Smooth muscle cell (in vitro differentiated cells): ENCODE measurements around the gene CATSPERB. TPM values are rescaled to one million over a fixed set of nuclear protein-coding genes. Genes with fewer than 3 reads are reported as not detected.

Source experiments
- DNase-seq: peaks from one replicate; lab custom pipeline; 2025; ENCODE audit not compliant: unreplicated experiment; lab: John Stamatoyannopoulos, UW
- H2AFZ ChIP-seq: fragments of 200-600 bp; sonication (generic); 2 replicates; pipeline ENCODE4 v1.6.0; 2016; ENCODE audit warnings: antibody characterized with exemption, low read depth, mild to moderate bottlenecking
- H3F3A ChIP-seq: fragments of 200-600 bp; sonication (generic); 2 replicates; pipeline ENCODE4 v1.6.0; 2017; ENCODE audit warnings: antibody characterized with exemption, low read depth
- H3K27ac ChIP-seq: fragments of 200-600 bp; sonication (generic); 2 replicates; pipeline ENCODE4 v1.5.1; 2016; ENCODE audit warnings: low read depth, mild to moderate bottlenecking
- H3K27me3 ChIP-seq: fragments of 200-600 bp; sonication (generic); 2 replicates; pipeline ENCODE4 v1.6.1; 2016; ENCODE audit warnings: low read depth, mild to moderate bottlenecking
- H3K36me3 ChIP-seq: fragments of 200-600 bp; sonication (generic); 2 replicates; pipeline ENCODE4 v1.5.1; 2016; ENCODE audit warnings: low read depth
- H3K4me1 ChIP-seq: fragments of 200-600 bp; sonication (generic); 2 replicates; pipeline ENCODE4 v1.5.1; 2016; ENCODE audit warnings: low read depth
- H3K4me2 ChIP-seq: fragments of 200-600 bp; sonication (generic); 2 replicates; pipeline ENCODE4 v1.6.0; 2016; ENCODE audit warnings: mild to moderate bottlenecking
- H3K4me3 ChIP-seq: fragments of 200-600 bp; sonication (generic); 2 replicates; pipeline ENCODE4 v1.5.1; 2016; ENCODE audit warnings: mild to moderate bottlenecking
- H3K79me2 ChIP-seq: fragments of 200-600 bp; sonication (generic); 2 replicates; pipeline ENCODE4 v1.6.0; 2016; ENCODE audit warnings: low read depth, mild to moderate bottlenecking
- H3K9ac ChIP-seq: fragments of 200-600 bp; sonication (generic); 2 replicates; pipeline ENCODE4 v1.6.0; 2016; ENCODE audit warnings: low read depth
- H3K9me3 ChIP-seq: fragments of 200-600 bp; sonication (generic); replicated peaks from 2 replicates; pipeline ENCODE4 v1.5.1; 2016; ENCODE audit warnings: low read depth
- H4K20me1 ChIP-seq: fragments of 200-600 bp; sonication (generic); 2 replicates; pipeline ENCODE4 v1.6.0; 2016; ENCODE audit warnings: low read depth
- WGBS: methylation state at CpG from one replicate; pipeline ENCODE4 v1.1.7; 2016; ENCODE audit warnings: low lambda C conversion rate; 5-methylcytosine and 5-hydroxymethylcytosine counted together
- polyA plus RNA-seq: library from polyadenylated mRNA; unstranded; fragments of >200 nt; fragmentation: Nextera tagmentation; extraction: Ambion mirVana; gene quantifications from 2 replicates; pipeline ENCODE4 v1.2.1, GENCODE V29; 2016
- total RNA-seq: library from RNA; depleted of rRNA; stranded (reverse); fragments of >200 nt; gene quantifications from 2 replicates; pipeline ENCODE4 v1.2.3, GENCODE V29; 2014
- TF ChIP-seq, protein P1 (sequence below): fragments of 200-600 bp; sonication (generic); IDR thresholded peaks from 2 replicates; pipeline ENCODE4 v1.5.1; 2017; ENCODE audit warnings: borderline replicate concordance, mild to moderate bottlenecking, antibody characterized with exemption; ENCODE audit not compliant: insufficient read depth, poor library complexity, severe bottlenecking

CATSPERB gene
- total and polyA plus RNA-seq, 2 experiments from 2014 or later, result 0.18 TPM; not detected in 1

DNA sequence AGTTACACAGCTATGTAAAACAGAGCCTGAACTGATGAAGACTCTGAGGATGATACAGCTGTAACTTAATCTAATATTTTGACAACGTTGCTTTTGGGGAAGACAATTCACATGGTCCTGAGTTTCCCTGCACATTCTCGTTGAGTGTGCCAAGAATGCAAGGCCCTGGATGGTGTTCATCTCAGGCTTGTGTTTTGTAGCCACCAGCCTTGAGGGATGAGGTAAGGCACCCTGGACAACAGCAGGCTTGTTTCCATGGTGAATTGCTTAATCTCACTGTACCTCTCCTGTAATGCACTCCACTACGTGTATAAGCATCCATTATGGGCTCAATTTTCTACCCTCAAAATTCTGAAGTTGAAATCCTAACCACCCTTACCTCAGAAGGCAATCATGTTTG lies 2.1 kb downstream of the CATSPERB start:
- no peak for DNase-seq
- Histone ChIP-seq H3K9me3 (no peaks in the 10 kb centered on the region), H3K4me2 (no peak overlapping the region), H3K36me3 (no peaks in the 10 kb centered on the region), H4K20me1 (no peaks in the 10 kb centered on the region), H3F3A (no peaks in the 10 kb centered on the region), H2AFZ (no peak overlapping the region), H3K27me3 (no peaks in the 10 kb centered on the region), H3K4me3 (no peak overlapping the region), H3K9ac (no peak overlapping the region), H3K79me2 (no peaks in the 10 kb centered on the region), H3K27ac (no peak overlapping the region), H3K4me1 (no peaks in the 10 kb centered on the region)
- WGBS, result 83% methylated on average over 3 of the region's 3 CpGs
- TF ChIP-seq, protein P1, sequence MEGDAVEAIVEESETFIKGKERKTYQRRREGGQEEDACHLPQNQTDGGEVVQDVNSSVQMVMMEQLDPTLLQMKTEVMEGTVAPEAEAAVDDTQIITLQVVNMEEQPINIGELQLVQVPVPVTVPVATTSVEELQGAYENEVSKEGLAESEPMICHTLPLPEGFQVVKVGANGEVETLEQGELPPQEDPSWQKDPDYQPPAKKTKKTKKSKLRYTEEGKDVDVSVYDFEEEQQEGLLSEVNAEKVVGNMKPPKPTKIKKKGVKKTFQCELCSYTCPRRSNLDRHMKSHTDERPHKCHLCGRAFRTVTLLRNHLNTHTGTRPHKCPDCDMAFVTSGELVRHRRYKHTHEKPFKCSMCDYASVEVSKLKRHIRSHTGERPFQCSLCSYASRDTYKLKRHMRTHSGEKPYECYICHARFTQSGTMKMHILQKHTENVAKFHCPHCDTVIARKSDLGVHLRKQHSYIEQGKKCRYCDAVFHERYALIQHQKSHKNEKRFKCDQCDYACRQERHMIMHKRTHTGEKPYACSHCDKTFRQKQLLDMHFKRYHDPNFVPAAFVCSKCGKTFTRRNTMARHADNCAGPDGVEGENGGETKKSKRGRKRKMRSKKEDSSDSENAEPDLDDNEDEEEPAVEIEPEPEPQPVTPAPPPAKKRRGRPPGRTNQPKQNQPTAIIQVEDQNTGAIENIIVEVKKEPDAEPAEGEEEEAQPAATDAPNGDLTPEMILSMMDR, result no peak

DNA sequence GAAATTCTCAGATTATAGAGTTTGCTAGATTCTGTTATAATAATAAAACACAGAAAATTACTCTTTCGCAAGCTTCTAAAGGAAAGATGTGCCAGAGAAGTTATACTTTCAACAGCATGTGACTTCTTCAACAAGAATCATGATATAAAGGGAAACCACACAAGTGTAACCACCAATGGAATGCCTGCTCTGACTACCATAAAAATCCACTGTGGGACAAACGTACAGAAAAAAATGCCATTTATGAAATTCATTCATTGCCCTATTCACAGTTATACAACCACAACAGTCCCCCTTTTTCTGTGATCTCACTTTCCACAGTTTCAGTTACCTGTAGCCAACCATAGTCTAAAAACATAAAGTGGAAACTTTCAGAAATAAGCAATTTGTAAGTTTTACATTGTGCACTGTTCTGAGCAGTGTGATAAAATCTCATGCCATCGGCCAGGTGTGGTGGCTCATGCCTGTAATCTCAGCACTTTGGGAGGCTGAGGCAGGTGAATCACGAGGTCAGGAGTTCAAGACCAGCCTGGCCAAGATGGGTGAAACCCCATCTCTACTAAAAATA lies 3.2 kb downstream of the CATSPERB start:
- no peak overlapping the region for H3K4me2 ChIP-seq

DNA sequence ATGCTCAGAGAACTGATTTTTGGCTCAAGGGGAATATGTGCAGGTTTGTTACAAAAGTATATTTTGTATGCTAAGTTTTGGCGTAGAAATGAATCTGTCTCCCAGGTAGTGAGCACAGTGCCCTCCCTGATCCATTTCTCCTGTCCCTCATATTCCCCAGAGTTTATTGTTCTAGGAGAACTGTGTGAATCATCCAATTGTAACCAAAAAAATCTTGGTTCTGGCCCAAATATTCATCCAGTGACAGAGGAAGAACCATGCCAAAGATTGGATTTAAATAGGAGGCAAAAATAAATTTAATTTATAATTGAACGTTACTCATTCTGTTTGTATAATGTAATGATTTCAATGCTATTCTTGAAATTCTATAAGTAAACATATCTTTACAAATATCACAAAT lies 4.8 kb downstream of the CATSPERB start:
- Histone ChIP-seq H3K27me3 (no peaks in the 10 kb centered on the region), H3K4me3 (no peak overlapping the region), H3K4me1 (no peaks in the 10 kb centered on the region), H3K36me3 (no peaks in the 10 kb centered on the region), H3K9me3 (no peaks in the 10 kb centered on the region), H3F3A (no peaks in the 10 kb centered on the region), H3K79me2 (no peaks in the 10 kb centered on the region), H3K27ac (no peak overlapping the region), H4K20me1 (no peaks in the 10 kb centered on the region), H3K4me2 (no peak overlapping the region), H2AFZ (no peak overlapping the region), H3K9ac (no peak overlapping the region)
- TF ChIP-seq, protein P1, result no peak
- 94% methylated on average over 2 of the region's 2 CpGs for WGBS
- DNase-seq, result no peak

More for the DNA sequence above, 3.2 kb downstream of the CATSPERB start:
- Histone ChIP-seq H4K20me1 (no peaks in the 10 kb centered on the region), H3K36me3 (no peaks in the 10 kb centered on the region), H3K79me2 (no peaks in the 10 kb centered on the region), H3F3A (no peaks in the 10 kb centered on the region), H3K9ac (no peak overlapping the region), H3K4me1 (no peaks in the 10 kb centered on the region), H2AFZ (no peak overlapping the region), H3K4me3 (no peak overlapping the region), H3K27me3 (no peaks in the 10 kb centered on the region), H3K9me3 (no peaks in the 10 kb centered on the region), H3K27ac (no peak overlapping the region)
- no peak for DNase-seq
- WGBS, result 69% methylated on average over 4 of the region's 4 CpGs
- TF ChIP-seq, protein P1, result no peak

DNA sequence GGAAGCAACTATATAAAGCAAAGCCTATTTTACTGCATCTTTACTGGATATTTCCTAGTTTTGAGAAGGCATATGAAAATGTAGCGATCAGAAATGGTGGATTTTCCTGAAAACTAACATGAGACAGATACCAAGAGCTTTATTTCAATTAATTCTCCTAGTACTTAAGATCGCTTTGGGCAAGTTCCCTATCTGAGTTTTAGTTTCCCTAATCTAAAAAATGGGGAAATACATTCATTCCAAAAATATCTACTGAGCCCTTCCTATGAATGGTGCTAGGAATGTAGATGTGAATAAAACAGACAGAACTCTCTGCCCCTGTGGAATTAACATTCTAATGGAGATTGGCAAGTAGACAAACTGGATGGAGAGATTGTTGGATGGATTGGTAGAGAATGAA lies 8.4 kb downstream of the CATSPERB start:
- Histone ChIP-seq H2AFZ (no peak overlapping the region), H3K9ac (no peak overlapping the region), H3K4me2 (no peak overlapping the region), H3F3A (no peaks in the 10 kb centered on the region), H4K20me1 (no peaks in the 10 kb centered on the region), H3K4me3 (no peak overlapping the region), H3K79me2 (no peaks in the 10 kb centered on the region), H3K4me1 (no peaks in the 10 kb centered on the region), H3K27me3 (no peaks in the 10 kb centered on the region), H3K27ac (no peak overlapping the region), H3K36me3 (no peaks in the 10 kb centered on the region), H3K9me3 (no peaks in the 10 kb centered on the region)
- DNase-seq, result no peak
- 85% methylated on average over 2 of the region's 2 CpGs for WGBS
- TF ChIP-seq, protein P1, result no peak
